Cardiac muscle cell (in vitro differentiated cells and primary cell): ENCODE results near the gene GALNT14. TPM values are rescaled to one million over a fixed set of nuclear protein-coding genes. Genes with fewer than 3 reads are reported as not detected.

Experiments
- DNase-seq, 2 donors: peaks; one replicate each; pipeline versions ENCODE4 v3.0.0 to v3.0.0-alpha.2; 2010 to 2017; ENCODE audit warnings: low read depth in 1 of 2, low spot score in 1 of 2
- H3K27ac ChIP-seq: fragments of 200-600 bp; sonication (generic); 2 replicates; pipeline ENCODE4 v1.5.1; 2016
- H3K27me3 ChIP-seq: fragments of 200-600 bp; sonication (generic); 2 replicates; pipeline ENCODE4 v1.6.0; 2016; ENCODE audit warnings: control low read depth
- H3K36me3 ChIP-seq: fragments of 200-600 bp; sonication (generic); 2 replicates; pipeline ENCODE4 v1.5.1; 2016; ENCODE audit warnings: control low read depth
- H3K4me1 ChIP-seq: fragments of 200-600 bp; sonication (generic); 2 replicates; pipeline ENCODE4 v1.8.1; 2017; ENCODE audit warnings: low read depth, mild to moderate bottlenecking, mixed run types
- H3K4me3 ChIP-seq: fragments of 200-600 bp; sonication (generic); 2 replicates; pipeline ENCODE4 v1.5.1; 2016; ENCODE audit warnings: mild to moderate bottlenecking
- H3K9me3 ChIP-seq: fragments of 200-600 bp; sonication (generic); 2 replicates; pipeline ENCODE4 v1.5.1; 2017; ENCODE audit warnings: low read depth, mild to moderate bottlenecking, control low read depth
- CTCF ChIP-seq: IDR thresholded peaks from 2 replicates; pipeline ENCODE4 v1.5.1; 2012; ENCODE audit warnings: low read depth, mild to moderate bottlenecking, low read length
- polyA plus RNA-seq: library from polyadenylated mRNA; unstranded; fragments of >200 nt; fragmentation: Nextera tagmentation; extraction: Ambion mirVana; gene quantifications from 2 replicates; pipeline ENCODE4 v1.2.1, GENCODE V29; 2016
- total RNA-seq: library from RNA; depleted of rRNA; stranded (reverse); fragments of >200 nt; gene quantifications from 2 replicates; pipeline ENCODE4 v1.2.3, GENCODE V29; 2016

GALNT14 gene
- total and polyA plus RNA-seq, 2 experiments from 2014 or later, result 0.84 to 1.1 TPM

GRCh38 chr2:31112544-31112943, 25.7 kb downstream of the GALNT14 start:
- no peak overlapping the region for H3K27ac ChIP-seq
- H3K4me3 ChIP-seq, result no peak overlapping the region
- no peaks in the 10 kb centered on the region for H3K27me3 ChIP-seq
- no peaks in the 10 kb centered on the region for H3K4me1 ChIP-seq
- DNase-seq, result no peak
- no peaks in the 10 kb centered on the region for H3K9me3 ChIP-seq
- no peaks in the 10 kb centered on the region for H3K36me3 ChIP-seq
- TF ChIP-seq CTCF, result no peak

DNA sequence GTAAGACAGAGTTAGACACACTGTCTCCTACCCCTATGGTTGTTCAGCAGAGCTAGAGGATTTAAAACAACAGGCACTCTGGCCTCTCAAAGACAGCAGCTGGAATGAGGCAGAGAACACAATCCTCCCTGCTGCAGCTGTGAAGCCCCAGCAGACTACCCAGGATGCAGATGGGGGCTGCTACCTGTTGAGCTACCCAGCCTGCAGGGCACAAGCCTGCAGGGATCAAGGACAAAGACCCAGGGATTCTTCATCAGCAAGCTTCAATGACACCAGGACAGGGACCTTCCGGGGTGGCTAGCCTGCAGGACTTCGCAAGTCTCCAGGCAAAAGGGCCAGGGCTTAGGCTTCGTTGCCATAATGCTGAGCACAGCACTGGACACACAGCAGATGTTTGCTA, 27.2 kb downstream of the GALNT14 start:
- no peak for DNase-seq
- Histone ChIP-seq H3K9me3 (no peaks in the 10 kb centered on the region), H3K4me3 (no peak overlapping the region), H3K27me3 (no peaks in the 10 kb centered on the region), H3K4me1 (no peaks in the 10 kb centered on the region), H3K36me3 (no peaks in the 10 kb centered on the region), H3K27ac (no peak overlapping the region)
- no peak for TF ChIP-seq CTCF

DNA sequence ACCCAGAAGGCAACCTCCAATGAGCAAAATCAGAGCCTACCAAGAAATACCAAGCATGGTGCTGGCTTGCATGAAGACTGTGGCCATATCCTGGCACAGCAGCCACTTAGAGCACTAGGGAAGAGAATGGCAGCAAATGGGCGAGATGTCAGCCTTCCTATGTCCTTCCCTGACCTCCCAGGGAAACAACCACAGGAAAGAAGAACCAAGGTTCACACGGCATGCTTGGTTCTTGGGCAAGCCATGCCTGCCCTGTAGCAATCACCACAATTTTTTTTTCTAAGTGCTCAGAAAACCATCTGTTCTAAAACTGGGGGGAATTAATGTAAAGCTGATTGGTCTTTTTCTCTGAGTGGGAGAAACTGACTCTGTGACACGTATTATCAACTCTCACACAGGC, 27.8 kb downstream of the GALNT14 start:
- Histone ChIP-seq H3K27ac (no peak overlapping the region), H3K36me3 (no peaks in the 10 kb centered on the region), H3K4me3 (no peak overlapping the region), H3K9me3 (no peaks in the 10 kb centered on the region), H3K27me3 (no peaks in the 10 kb centered on the region), H3K4me1 (no peaks in the 10 kb centered on the region)
- TF ChIP-seq CTCF, result no peak
- no peak for DNase-seq

GRCh38 chr2:31109633-31110192, 28.5 kb downstream of the GALNT14 start:
- no peak for TF ChIP-seq CTCF
- no peaks in the 10 kb centered on the region for H3K4me1 ChIP-seq
- H3K27ac ChIP-seq, result no peak overlapping the region

DNA sequence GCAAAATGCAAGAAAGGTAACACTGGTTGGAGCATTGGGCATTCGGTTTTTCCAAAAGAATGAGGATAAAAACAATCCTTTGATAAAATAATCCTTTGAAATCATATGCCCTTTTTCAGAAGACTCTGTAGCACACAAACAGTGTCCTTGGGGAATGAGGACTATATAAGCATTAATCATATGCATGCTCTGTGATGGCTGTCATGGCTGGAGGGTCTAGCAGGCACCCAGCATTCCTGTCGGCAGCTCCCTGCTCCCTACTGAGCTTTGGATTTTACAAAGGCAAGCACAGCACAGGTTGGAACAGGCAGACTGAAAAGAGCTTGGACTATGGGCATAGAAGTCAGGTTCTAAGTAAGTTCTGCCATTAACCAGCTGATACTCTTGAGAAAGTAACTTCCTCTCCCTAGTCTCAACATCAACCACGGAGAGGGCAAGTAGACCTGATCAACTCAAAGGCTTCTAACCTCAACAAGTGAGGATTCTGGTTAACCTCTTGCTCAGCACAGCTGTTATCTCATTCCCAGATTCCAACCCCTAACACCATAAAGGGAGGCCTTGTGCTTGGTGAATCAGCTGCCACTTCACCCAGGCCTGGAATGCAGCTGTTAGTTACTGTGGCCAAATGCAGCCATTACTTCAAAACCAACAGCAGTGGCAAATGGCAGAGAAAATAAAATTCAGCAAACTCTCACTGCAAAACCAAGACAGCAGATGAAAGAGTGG, 29.5 kb downstream of the GALNT14 start:
- H3K27ac ChIP-seq, result no peak overlapping the region
- no peaks in the 10 kb centered on the region for H3K4me1 ChIP-seq
- no peaks in the 10 kb centered on the region for H3K9me3 ChIP-seq
- no peaks in the 10 kb centered on the region for H3K36me3 ChIP-seq
- no peak overlapping the region for H3K4me3 ChIP-seq
- DNase-seq, result no peak
- no peak for TF ChIP-seq CTCF
- H3K27me3 ChIP-seq, result no peaks in the 10 kb centered on the region

More at GRCh38 chr2:31109633-31110192, 28.5 kb downstream of the GALNT14 start:
- DNase-seq, result no peak
- H3K4me3 ChIP-seq, result no peak overlapping the region
- H3K9me3 ChIP-seq, result no peaks in the 10 kb centered on the region
- no peaks in the 10 kb centered on the region for H3K36me3 ChIP-seq
- no peaks in the 10 kb centered on the region for H3K27me3 ChIP-seq
